GM18508 (cell line): Measurements from ENCODE around the gene RAB4A.

Experiments
- ATAC-seq: cut with Tn5 transposase; IDR thresholded peaks from one replicate; pipeline ENCODE4 v1.9.1; 2021; ENCODE audit warnings: moderate number of reproducible peaks; ENCODE audit not compliant: insufficient read depth, unreplicated experiment

The RAB4A gene

DNA sequence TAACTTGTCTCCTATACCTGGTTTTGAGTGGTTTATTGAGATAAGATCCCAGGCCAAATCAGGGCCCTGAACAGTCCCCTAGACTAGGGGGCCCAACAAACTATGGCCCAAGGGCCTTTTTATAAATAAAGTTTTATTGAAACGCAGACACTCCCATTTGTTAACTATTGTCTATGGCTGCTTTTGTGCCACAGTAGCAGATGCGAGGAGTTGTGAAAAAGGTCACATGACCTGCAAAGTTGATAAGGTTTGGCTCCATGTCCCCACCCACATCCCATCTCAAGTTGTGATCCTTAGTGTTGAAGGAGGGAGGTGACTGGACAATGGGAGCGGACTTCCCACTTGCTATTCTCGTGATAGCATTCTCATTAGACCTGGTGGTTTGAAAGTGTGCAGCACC, 29.5 kb upstream of the RAB4A start:
- ATAC-seq = no peak

DNA sequence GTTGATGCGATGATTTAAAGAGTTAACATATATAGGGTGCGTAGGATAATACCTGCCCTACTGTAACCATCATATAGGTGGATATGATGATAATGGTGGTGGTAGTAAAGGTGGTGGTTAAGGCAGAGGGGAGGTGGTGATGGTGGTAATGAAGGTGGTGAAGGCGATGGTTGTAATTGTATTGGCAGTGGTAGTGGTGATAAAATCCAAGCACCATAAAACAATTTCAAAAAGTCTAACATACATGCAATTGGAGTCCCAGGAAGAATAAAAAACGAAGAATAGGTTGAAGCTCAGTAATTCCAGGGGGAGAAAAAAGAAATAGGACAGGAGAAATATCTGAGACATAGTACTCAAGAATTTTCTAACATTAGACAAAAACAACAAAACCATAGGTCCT, 27.3 kb upstream of the RAB4A start:
- no peak for ATAC-seq

DNA sequence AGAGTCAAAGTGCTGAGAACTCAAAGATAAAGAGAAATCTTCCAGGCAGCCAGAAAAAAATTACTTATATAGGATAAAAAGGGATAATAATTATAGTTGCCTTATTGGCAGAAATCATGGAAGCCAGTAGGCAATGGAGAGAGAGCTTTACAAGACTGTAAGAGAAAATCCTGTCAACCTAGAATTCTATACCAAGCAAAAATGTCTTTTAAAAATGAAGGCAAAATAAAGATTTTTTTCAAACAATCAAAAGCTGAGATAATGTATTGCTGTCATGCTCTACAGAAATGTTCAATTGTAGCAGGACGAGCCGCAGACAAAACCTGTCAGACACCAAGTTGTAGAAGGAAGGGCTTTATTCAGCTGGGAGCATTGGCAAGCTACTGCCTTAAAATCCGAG, 26.8 kb upstream of the RAB4A start:
- no peak for ATAC-seq

DNA sequence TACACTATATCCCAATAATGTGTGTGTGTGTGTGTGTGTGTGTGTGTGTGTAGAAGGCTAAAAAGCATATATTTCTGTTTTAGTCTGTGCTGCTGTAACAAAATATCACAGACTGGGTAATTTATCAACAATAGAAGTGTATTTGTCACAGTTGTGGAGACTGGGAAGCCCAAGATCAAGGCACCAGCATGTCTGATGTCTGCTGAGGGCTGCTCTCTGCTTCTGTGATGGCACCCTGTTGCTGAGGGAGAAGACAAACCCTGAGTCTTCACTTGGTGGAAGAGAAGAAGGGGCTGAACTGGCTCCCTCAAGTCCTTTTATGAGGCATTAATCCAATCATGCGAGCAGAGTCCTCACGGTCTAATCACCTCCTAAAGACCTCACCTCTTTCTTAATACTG, 23.0 kb upstream of the RAB4A start:
- no peak for ATAC-seq

DNA sequence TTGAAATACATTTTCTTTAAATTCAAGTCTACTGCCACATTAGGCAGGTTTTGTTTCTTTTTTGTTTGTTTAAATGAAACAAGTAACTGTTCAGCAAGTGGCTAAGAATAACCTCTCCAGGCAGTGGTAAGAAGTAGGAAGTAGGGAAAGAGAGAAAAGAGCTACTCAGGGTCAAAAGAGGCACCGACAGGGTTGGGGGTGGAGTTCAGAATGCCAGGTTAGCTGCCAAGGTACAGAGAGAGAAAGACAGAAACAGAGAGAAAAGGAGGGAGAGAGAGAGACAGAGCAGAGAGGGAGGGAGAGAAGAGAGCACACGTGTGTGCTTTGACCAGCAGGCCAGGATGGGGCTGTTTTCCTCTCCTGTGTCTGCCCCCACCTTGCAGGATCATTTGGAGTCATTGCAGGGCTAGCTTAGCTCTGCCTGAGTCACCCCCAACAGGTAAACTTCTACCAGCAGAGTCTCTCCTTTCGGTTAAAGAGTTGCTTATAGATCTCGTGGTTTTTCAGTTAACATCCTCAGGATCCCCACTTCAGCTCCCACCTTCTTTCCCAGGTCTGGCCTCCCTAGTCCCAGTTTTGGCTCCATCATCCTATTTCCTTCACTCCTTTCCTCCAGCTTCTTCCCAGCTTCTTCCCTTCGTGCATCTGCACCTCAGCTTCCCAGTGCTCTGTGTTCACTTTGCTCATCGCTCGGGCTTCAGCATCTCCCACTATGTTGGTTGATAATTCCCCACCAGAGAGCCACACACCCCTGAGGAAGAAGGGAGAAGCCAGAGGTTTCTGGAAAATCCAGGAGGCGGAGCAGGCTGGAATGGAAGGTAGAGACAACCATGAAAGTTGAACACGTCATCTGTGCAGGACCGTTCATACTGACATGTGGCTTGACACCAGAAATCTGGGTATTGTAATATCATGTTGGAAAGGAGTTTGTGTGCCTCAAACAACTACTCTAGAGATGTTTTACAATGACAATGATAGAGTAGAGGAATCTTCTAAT, 21.8 kb upstream of the RAB4A start:
- ATAC-seq = no peak

DNA sequence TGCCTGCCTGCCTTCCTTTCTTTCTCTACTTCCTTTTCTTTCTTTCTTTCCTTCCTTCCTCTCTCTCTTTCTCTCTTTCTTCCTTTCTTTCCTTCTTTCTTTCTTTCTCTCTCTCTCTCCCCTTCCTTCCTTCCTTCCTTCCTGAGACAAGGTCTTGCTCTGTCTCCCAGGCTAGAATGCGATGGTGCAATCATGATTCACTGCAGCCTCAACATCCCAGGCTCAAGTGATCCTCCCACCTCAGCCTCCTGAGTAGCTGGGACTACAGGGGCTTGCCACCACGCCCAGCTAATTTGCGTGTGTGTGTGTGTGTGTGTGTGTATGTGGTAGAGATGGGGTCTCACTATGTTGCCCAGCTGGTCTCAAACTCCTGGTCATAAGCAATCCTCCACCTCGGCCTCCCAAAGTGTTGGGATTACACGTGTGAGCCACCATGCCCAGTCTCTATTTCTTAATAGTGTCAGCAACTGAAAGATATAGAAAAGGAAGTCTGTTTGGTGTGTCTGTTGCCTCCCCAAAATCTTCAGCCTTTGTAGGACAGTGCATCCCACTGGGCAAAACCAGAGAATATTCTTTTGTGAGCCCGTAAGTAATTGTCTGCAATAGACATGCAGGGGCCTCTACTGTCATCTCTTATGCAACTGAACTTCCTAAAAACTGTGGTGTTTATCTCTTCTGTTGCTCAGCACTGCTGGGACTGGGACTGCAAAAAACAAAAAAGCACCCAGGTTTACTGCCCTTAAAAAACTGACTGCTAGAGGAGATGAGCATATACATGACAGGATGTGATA, 20.9 kb upstream of the RAB4A start:
- no peak for ATAC-seq

DNA sequence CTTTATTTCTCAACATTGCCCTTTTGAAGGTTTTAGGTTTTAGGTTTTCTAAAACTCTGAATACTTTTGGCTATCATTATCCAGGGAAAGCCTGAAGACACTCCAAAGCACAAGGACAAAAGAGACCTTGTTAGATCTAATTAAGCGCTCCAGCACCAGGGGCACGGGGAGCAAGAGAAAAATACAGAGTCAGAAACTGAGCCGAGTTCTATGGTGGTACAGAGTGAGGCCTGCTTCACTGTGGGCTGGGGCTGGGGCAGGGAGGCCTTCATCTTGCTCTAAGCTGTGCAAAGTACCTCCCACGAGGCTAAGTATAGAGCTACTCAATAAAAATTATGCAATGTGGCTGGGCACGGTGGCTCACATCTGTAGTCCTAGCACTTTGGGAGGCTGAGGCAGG, 19.7 kb upstream of the RAB4A start:
- no peak for ATAC-seq

DNA sequence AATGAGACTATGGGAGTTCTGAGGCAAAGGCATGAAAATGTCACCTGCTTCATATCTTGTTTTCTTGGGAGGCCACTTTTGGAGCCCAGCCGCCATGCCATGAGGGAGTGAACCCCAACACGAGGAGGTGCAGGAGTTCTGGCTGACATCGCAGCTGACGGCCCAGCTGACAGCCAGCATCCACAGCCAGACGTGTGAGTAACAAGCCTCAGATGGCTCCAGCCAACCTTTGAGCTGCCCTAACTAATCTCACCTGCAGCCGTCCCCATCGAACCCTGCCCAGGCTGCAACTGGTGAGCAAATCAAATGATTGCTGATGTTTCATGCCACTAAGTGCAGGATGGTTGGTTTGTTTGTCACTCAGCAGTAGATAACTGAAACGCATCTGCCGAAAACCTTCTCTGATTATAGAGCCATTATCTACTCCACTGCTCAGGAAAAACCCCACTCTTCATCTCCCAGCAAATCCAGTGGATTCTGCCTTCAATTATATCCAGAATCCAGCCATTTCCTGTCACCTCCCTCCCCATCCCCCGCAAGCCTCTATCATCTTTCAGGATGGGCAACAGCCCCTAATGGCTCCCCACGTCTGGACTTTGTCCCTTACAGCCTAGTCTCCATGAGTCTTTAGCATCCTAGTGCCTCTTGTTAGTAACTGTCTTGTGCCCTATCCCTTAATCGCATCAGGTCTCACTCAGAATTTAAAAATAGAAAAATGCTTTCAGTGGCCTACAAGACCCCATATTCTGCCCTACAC, 18.5 kb upstream of the RAB4A start:
- no peak for ATAC-seq

DNA sequence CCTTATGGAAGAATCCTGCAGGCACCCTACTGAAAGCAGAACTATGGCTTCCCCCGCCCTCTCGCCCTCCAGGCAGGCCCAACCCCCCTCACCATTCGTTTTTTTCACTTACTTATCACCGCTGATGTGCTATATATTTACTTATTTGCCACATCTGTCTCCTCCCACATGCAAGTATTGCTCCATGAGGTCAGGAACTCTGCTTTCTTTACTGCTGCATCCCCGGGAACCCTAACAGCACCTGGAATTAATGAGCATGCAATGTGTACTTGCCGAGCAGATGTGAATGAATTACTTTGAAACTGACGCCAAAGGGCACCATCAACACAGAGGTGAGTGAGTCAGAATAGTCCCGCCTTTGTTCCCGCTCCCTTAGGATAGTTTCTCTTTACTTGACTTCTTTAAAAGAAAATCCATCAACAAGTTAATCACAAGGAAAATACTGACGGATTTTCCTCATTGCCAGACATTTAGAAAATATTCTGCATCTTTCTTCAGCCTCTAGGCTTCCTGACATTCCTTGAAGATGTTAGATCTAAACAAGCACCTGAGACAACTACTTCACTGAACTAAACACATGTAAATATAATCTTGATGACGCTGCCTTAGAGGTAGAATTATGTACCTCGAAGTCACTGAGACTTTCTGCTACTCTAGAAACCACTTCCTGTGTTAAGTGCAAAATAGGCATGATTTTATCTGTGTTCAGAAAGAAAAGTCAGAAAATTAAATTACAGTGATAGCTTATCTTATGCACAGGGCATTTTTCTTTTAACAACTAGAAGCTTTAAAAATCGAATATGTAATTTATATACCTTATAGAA, 17.5 kb upstream of the RAB4A start:
- no peak for ATAC-seq

DNA sequence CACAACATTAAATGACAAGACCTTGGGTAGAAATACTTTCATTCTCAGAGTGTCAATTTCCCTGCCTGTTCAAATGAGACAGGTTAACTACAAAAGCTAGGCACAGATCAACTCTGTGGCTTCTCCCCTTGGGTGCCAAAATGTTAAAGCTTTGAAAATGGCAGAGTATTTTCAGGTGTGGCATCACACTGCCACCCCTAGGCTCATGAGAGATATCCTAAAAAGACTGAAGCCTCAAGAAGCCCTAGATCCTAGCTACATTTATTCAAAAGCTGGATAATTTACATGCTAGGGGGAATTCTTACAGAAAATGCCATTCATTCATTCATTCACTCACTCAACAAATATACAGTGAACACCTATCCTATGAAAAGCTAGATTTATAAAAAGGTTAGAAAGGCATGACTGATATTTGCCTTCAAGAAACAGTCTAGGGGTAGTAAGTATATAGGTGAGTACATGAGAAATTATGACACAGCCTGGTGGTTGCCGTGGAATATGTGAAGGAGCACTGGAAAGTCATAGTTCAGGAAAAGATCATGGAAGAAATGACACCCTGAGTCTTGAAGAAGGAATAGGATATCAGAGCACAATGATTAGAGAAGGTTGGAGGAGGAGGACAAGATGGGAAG, 15.9 kb upstream of the RAB4A start:
- no peak for ATAC-seq

DNA sequence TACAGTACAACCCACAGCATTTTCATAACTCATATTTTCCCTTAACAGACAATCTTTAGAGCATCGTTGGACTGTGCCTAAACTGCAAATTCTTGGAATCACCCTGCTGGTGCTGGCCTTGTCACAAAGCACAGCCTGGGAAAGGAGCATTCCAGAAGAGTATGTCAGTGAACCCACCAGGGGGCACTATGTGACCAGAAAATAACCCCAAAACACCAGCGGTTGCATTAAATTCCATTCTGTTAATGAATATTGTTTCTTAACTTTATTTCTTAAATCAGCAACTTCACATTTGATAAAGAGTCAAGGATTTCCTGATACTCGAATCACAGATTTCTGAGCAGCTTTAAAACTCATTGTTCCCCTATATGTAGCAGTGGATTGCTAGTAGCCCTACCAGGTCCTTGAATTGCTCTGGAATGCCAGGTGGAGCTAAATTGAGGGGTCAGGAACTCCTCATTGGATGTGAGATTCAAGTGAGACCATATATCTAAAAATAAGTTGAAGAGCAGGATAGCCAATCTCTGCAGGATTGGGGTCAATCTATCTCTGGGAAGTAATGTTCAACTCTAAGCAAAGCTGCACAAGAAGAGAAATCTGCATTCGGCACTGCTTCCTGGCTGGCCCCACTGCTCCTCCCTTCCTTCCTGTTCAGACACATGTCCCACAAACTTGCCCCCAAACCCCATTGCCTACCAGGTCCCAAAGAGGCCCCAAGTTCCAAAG, 12.7 kb upstream of the RAB4A start:
- ATAC-seq = no peak

DNA sequence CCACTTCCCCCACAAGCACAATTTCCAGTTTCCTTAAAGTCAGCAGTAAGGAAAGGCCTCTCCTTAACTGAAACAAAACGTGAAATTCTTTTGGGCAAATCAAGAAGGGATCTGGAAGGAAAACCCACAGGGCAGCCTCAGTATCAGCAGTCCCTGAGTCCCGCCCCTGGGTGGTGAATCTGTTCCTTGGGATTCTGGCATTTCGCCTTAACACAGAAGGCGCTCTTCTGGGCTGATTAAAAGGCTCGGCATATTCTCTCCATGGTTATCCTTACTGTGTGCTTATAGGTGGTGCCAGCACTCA, 12.2 kb upstream of the RAB4A start:
- ATAC-seq = no peak

DNA sequence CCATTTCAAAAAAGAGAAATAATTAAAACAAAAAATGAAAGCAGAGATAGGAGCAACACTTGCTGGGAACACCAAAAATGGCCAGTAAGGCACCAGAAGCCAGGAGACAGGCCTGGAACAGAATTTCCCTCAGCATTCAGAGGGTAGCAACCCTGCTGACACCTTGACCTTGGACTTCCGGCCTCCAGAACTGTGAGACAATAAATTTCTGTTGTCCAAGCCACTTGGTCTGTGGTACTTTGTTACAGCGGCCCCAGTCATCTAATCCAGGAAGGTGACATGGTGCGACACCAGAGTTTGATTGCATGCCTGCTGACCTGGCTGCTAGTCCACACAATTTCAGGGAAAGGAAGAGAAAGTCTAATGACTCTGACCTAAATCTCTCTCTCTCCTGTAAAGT, 10.6 kb upstream of the RAB4A start:
- no peak for ATAC-seq

DNA sequence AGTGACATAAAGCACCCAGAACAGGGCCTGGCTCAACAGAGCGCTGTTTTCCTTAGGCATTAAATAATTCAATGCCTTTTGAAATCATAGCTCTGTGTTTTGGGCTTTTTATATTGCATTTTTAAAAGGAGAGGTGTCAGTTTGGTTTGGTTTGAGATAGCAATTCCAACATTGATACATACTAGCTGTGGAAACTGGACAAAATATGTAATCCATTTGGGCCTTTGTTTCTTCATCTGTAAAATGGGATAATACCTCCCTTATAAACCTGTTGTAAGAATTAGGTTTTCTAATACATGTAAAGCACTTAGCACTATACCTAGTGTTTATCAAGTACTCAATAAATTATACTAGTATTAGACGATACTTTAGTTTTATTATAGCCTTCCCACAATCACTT, 8.7 kb upstream of the RAB4A start:
- no peak for ATAC-seq

DNA sequence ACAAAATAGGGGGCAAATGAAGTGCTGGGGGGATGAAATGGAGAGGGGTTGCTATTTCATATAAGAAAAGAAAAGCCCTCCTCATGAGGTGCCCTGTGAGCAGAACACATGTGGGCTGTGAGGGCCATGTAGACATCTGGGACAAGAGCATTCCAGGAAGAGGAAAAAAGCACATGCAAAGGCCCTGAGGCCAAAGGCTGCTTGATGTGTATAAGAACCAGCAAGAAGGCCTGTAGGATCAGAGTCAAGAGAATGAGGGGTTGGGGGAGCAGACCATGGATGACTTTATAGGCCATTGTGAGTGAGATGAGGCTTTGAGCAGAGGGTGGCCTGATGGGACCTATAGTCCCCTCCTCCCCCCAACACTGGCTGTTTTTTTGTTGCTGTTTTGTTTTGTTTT, 7.7 kb upstream of the RAB4A start:
- ATAC-seq = no peak

DNA sequence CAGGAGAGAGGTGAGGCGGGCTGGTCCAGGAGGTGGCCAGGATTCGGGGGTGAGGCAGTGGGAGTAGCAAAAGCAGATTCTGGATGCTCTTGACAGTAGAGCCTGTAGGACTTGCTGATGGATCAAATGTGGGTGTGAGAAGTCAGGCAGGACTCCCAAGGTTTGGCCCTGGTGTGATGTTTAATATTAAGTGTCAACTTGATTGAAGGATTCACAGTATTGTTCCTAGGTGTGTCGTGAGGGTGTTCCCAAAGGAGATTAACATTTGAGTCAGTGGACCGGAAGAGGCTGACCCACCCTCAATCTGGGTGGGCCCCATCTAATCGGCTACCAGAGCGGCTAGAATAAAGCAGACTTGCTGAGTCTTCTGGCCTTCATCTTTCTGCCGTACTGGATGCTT, 6.8 kb upstream of the RAB4A start:
- ATAC-seq = no peak

DNA sequence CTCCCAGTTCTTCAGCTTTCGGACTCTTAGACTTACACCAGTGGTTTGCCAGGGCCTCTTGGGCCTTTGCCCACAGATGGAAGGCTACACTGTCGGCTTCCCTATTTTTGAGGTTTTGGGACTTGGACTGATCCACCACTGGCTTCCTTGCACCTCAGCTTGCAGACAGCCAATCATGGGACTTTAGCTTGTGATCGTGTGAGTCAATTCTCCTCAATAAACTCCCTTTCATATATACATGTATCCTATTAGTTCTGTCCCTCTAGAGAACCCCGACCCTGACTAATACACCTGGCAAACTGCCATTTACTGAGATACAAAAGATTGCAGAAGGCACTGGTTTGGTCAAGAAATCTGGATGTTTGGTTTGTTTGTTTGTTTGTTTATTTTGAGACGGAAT, 6.4 kb upstream of the RAB4A start:
- ATAC-seq = no peak

DNA sequence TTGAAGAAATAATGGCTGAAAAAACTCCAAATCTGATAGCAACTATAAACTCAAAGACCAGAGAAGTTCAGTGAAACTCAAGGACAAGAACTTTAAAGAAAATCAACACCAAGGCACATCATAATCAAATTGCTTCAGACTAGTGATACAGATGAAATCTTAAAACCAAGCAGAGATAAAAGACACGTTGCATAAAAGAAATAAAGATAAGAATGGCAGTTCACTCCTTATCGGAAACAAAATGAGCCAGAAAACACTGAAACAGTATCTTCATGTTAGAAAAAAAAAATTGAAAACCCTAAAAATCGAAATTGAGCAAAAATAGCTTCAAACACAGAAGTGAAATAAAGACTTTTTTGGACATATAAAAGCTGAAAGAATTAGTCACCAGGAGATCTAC, 4.6 kb upstream of the RAB4A start:
- ATAC-seq = no peak

DNA sequence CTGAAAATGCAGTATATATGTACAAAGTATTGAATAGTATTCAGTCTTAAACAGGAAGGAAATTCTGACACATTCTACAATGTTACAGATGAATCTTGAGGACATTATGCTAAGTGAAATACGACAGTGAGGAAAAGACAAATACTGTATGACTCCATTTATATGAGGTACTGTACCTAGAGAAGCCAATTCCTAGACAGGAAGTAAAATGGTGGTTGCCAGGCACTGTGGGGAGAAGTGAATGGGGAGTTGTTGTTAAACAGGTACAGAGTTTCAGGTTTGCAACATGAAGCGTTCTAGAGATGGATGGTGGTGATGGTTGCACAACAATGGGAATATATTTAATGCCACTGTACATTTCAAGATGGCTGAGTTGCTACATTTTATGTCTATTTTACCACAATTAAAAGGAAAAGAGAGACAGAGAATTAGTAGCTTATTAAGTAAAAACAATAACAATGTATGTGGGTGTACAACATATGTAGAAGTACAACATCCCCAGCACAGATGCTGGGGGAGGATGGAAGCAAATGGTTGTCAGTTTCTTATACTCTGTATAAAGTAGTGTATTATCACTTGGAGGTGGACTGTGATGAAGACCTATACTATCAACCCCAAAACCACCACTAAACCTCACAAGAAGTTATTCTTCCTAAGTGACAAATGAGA, 3.9 kb upstream of the RAB4A start:
- ATAC-seq = no peak
